OCI-LY7 (cell line): ENCODE results near the gene FOLR2.

Source experiments
- CTCF ChIP-seq: fragments of 200-600 bp; sonication (generic); conservative IDR thresholded peaks from 2 replicates; pipeline ENCODE4 v1.5.1; 2014; ENCODE audit warnings: mild to moderate bottlenecking, antibody characterized with exemption, low read length, moderate library complexity, mixed read lengths
- EZH2phosphoT487 ChIP-seq: fragments of 200-600 bp; sonication (generic); IDR thresholded peaks from 2 replicates; pipeline ENCODE4 v1.6.1; 2018; ENCODE audit warnings: low read depth, borderline replicate concordance, mild to moderate bottlenecking, mixed run types, antibody characterized with exemption, low read length, moderate library complexity, mixed read lengths

GRCh38 chr11:72228844-72229231, 12.2 kb downstream of the FOLR2 start:
- TF ChIP-seq CTCF (no peak), EZH2phosphoT487 (no peak)
